Heart left ventricle (tissue), 16 donors: ENCODE results near the gene PRDX4. TPM values are rescaled to one million over a fixed set of nuclear protein-coding genes. Genes with fewer than 3 reads are reported as not detected.
"Not testable (repeated sequence)": the region's sequence is repeated elsewhere in the genome, so short reads cannot be mapped to it uniquely, and the experiment has no call there.

Source experiments
- ATAC-seq, 4 donors: fragments of 200-7000 bp; cut with Tn5 transposase; one replicate each; pipeline ENCODE4 v1.9.1; 2020 to 2022; ENCODE audit warnings: moderate library complexity in 4 of 4, mild to moderate bottlenecking in 3 of 4, moderate number of reproducible peaks in 1 of 4
- DNase-seq, 5 donors: peaks; one replicate each; pipeline ENCODE4 v3.0.0-alpha.2; 2020
- H3K27ac ChIP-seq, 12 donors: fragments of 200-600 bp; sonication (generic) in 4 of 12; one replicate each; pipeline versions ENCODE4 v1.5.0 to v1.8.0; 2016 to 2022; ENCODE audit warnings: mild to moderate bottlenecking in 2 of 12
- H3K27me3 ChIP-seq, 9 donors: fragments of 200-600 bp; sonication (generic) in 2 of 9; one replicate each; pipeline versions ENCODE4 v1.5.1 to v1.8.0; 2016 to 2022; ENCODE audit warnings: mild to moderate bottlenecking in 3 of 9
- H3K36me3 ChIP-seq, 9 donors: fragments of 200-600 bp; sonication (generic) in 2 of 9; one replicate each; pipeline versions ENCODE4 v1.5.0 to v1.8.0; 2018 to 2022; ENCODE audit warnings: mild to moderate bottlenecking in 2 of 9
- H3K4me1 ChIP-seq, 12 donors: fragments of 200-600 bp; sonication (generic) in 4 of 12; one replicate each; pipeline versions ENCODE4 v1.5.0 to v1.8.0; 2016 to 2022; ENCODE audit warnings: mild to moderate bottlenecking in 3 of 12
- H3K4me3 ChIP-seq, 12 donors: fragments of 200-600 bp; sonication (generic) in 4 of 12; one replicate each; pipeline versions ENCODE4 v1.5.0 to v1.8.0; 2017 to 2022; ENCODE audit warnings: mild to moderate bottlenecking in 9 of 12, moderate library complexity in 4 of 12
- H3K9me3 ChIP-seq, 12 donors: fragments of 200-600 bp; sonication (generic) in 4 of 12; one replicate each; pipeline versions ENCODE4 v1.5.0 to v1.8.0; 2016 to 2022; ENCODE audit warnings: mild to moderate bottlenecking in 1 of 12
- CTCF ChIP-seq, 12 donors: fragments of 200-600 bp; sonication (generic) in 4 of 12; IDR thresholded peaks; one replicate each; pipeline versions ENCODE4 v1.5.0 to v1.8.0; 2018 to 2022; ENCODE audit warnings: antibody characterized with exemption in 12 of 12, mild to moderate bottlenecking in 5 of 12
- POLR2A ChIP-seq, 2 donors: fragments of 450-650 bp; IDR thresholded peaks; one replicate each; pipeline ENCODE4 v1.6.1; 2017; ENCODE audit warnings: antibody characterized with exemption in 2 of 2, mild to moderate bottlenecking in 2 of 2, moderate library complexity in 2 of 2
- WGBS, 4 donors: extraction: QIAGEN DNeasy Blood & Tissue Kit in 2 of 4; methylation state at CpG; one replicate each; pipeline versions ENCODE4 v1.1.5 to v1.1.7; 2013 to 2018; 5-methylcytosine and 5-hydroxymethylcytosine counted together
- intact Hi-C, 10 donors: fragments of 100-400 bp; cut with DNase I; formaldehyde crosslinking; loops; one replicate each; pipeline versions ENCODE4 v1.11.1 to v1.14.2; 2022
- polyA plus RNA-seq, 2 donors: library from polyadenylated mRNA; stranded (reverse); fragments of 200-250 nt; gene quantifications; one replicate each; pipeline ENCODE4 v1.2.3, GENCODE V29; 2013
- total RNA-seq, 9 donors: library from RNA; depleted of rRNA in 2 of 9; stranded (reverse); fragments of >200 nt in 2 of 9; fragmentation: NEBNext Ultra II Directional in 3 of 9; extraction: Animal tissue kit (Norgen Biotek cat#: 25700) in 3 of 9; gene quantifications; one replicate each; pipeline versions ENCODE4 v1.1.0 to v1.2.4, GENCODE V29; 2016 to 2023
- donor health status: ischemic (EF 13 %, LVEDD 7.1; RV severe dilation, severe dysfunction).
- donor health status: healthy with polysubstance abuse.
- donor health status: DM: no; HTN: yes; CAD: no.
- donor health status: DM: no; HTN: no; CAD: no.
- donor health status: ischemic (EF 25% LVEDD 6.9; RV normal size, moderate dysfunction).
- donor health status: ischemic (EF 25% LVEDD 5.7; RV mildly dilated, moderate dysfunction).
- donor health status: healthy.
- donor health status: DM: yes; HTN: yes; CAD: no.
- donor health status: ischemic (EF 35%, LVEDD 5.7; RV mildly dilated, moderate dysfunction).
- donor health status: nonischemic (EF 11% LVEDD 7.7; RV severe dilation, severe dysfunction).
- donor health status: DM: yes; HTN: yes; CAD: no.
- donor health status: PGD.
- donor health status: ischemic (EF 29% LVEDD 5.4; RV normal size, mild dysfunction).
- donor health status: nonischemic (EF 23%, LVEDD 6.1; RV moderate dilation, normal function).

PRDX4 gene
- total and polyA plus RNA-seq, 11 donors, result 18.7 to 130 (median 37.5) TPM

GRCh38 chrX:23668335-23668734 is 1.0 kb downstream of the PRDX4 start:
- no peak for TF ChIP-seq CTCF (IDR thresholded peaks at IDR 0.05)
- TF ChIP-seq POLR2A (IDR thresholded peaks at IDR 0.05), result no peak
- Histone ChIP-seq H3K27ac (no peak overlapping the region), H3K9me3 (peaks cover 0 to 5% (median 0%) of the 10 kb centered on the region in 12 donors), H3K4me1 (peaks cover 0 to 20% (median 2%) of the 10 kb centered on the region in 12 donors), H3K4me3 (peak overlapping the region in 11 of 12 donors; percentile 9 to 95 (median 69)), H3K27me3 (no peaks in the 10 kb centered on the region), H3K36me3 (peaks cover 0 to 12% (median 3%) of the 10 kb centered on the region in 9 donors)
- intact Hi-C loops, result loop anchor here in 1 of 10 donors (5.0 kb wide), 1 partner anchor 239 kb away; the partner anchor contains the start of genes APOO and CXorf58
- ATAC-seq, result no peak
- no peak for DNase-seq
- WGBS, 4 donors, result 3 to 31% (median 14%) methylated on average over 3 of the region's 3 CpGs

- 63 to 83% (median 76%) methylated on average over 1 of the region's 1 CpG for WGBS, 4 donors
- Histone ChIP-seq H3K9me3 (peaks cover 0 to 5% (median 0%) of the 10 kb centered on the region in 12 donors), H3K27me3 (no peaks in the 10 kb centered on the region), H3K4me3 (no peak overlapping the region), H3K36me3 (peaks cover 0 to 28% (median 7%) of the 10 kb centered on the region in 9 donors), H3K4me1 (peaks cover 0 to 20% (median 2%) of the 10 kb centered on the region in 12 donors), H3K27ac (no peak overlapping the region)
- intact Hi-C loops, result no loop called here
- DNase-seq (no peak), ATAC-seq (no peak)
- TF ChIP-seq POLR2A (IDR thresholded peaks at IDR 0.05) (no peak), CTCF (IDR thresholded peaks at IDR 0.05) (no peak)
These were observed 3.2 kb downstream of the PRDX4 start for GRCh38 chrX:23670528-23670927.

GRCh38 chrX:23673108-23673507 is 5.8 kb downstream of the PRDX4 start:
- peaks cover 0 to 17% (median 0%) of the 10 kb centered on the region in 12 donors for H3K4me1 ChIP-seq
- no peaks in the 10 kb centered on the region for H3K9me3 ChIP-seq
- 46 to 65% (median 59%) methylated on average over 3 of the region's 3 CpGs for WGBS, 4 donors
- H3K27ac ChIP-seq, result peak overlapping the region in 2 of 12 donors; percentile 19 to 46
- intact Hi-C loops, result no loop called here
- no peak overlapping the region for H3K4me3 ChIP-seq
- peaks cover 0 to 49% (median 14%) of the 10 kb centered on the region in 9 donors for H3K36me3 ChIP-seq
- no peaks in the 10 kb centered on the region for H3K27me3 ChIP-seq
- TF ChIP-seq POLR2A (IDR thresholded peaks at IDR 0.05) (no peak), CTCF (IDR thresholded peaks at IDR 0.05) (no peak)
- DNase-seq, result no peak
- ATAC-seq, result peak in 3 of 4 donors; percentile 45 to 48 (median 46)

- H3K4me3 ChIP-seq, DNase-seq, H3K27me3 ChIP-seq, H3K9me3 ChIP-seq, ATAC-seq, H3K27ac ChIP-seq, intact Hi-C loops, H3K4me1 ChIP-seq: not testable (repeated sequence)
- H3K36me3 ChIP-seq, result peaks cover 0 to 67% (median 19%) of the 10 kb centered on the region in 9 donors
- WGBS, 4 donors, result 81 to 97% (median 88%) methylated on average over 3 of the region's 3 CpGs
These were observed 9.2 kb downstream of the PRDX4 start for GRCh38 chrX:23676486-23676885.

- Histone ChIP-seq H3K36me3 (no peaks in the 10 kb centered on the region), H3K9me3 (no peaks in the 10 kb centered on the region), H3K4me3 (no peak overlapping the region), H3K27me3 (peaks cover 0 to 2% (median 0%) of the 10 kb centered on the region in 9 donors), H3K27ac (no peak overlapping the region), H3K4me1 (no peaks in the 10 kb centered on the region)
- DNase-seq (no peak), ATAC-seq (no peak)
- intact Hi-C loops, result loop anchor here in 7 of 10 donors (2.0 to 10.0 kb wide), 4 partner anchors 210 to 550 kb away; partner anchors contain the start of gene EIF2S3 (in 2 of the 7)
- WGBS, 4 donors, result 80 to 87% (median 82%) methylated on average over 8 of the region's 8 CpGs
- no peak for TF ChIP-seq POLR2A (IDR thresholded peaks at IDR 0.05)
- TF ChIP-seq CTCF (IDR thresholded peaks at IDR 0.05), result no peak
These were observed 24.9 kb downstream of the PRDX4 start for GRCh38 chrX:23692166-23692565.
